HG03460 (cell line): ENCODE results near the gene EIF1AX.
"Not testable (repeated sequence)": the region's sequence is repeated elsewhere in the genome, so short reads cannot be mapped to it uniquely, and the experiment has no call there.

Experiments used
- ATAC-seq: cut with Tn5 transposase; IDR thresholded peaks from one replicate; pipeline ENCODE4 v1.9.1; 2021; ENCODE audit not compliant: unreplicated experiment

The EIF1AX gene, protein sequence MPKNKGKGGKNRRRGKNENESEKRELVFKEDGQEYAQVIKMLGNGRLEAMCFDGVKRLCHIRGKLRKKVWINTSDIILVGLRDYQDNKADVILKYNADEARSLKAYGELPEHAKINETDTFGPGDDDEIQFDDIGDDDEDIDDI

DNA sequence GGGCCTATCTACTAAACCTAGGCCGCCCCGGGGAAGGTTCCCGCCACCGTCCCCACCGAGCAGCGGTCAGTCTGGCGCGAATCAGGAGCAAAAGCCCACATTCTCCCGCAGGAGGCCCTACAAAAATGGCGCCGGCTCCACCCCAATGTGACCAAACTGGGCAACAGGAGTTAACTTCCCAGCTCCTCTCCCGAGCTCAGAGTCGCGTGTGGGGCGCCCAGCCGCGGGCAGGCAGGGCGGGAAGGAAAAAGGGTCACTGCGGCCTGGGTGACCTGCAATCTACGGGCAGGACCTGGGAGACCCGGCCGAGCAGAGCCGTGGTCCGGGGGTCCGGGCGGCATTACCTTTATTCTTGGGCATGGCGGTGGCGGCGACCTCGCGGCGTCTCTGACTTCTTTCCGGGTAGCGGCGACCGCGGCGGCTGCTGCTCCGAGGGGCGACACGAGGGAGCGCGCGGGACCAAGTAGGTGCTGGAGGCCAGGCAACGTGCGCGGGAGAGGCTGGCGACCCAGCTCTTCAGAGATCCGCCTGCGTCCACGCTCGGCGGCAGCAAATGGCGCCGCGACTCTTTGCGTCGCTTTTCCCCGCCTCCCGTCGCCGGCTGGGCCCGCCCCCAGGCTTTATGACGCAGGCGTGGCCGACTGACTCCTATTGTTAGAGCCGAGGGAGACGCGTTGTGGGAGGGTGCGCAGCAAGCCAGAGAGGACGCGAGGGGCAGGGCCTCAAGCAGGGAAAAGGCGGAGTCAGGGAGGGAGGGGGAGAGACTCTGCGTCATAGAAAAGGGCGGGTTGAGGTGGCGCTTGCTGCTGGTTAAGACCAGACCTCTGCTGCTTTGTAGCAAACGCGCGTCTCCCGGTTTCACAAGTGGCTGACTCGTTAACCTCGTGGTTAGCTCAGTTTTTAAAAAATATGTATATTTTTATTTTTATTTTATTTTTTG lies at the start of gene EIF1AX:
Gene EIF1AX, minus strand, starts transcription at position 558 of the 940 bp plus-strand sequence. Its CDS starts 198 bp downstream, at position 360.
- ATAC-seq = peak; percentile 97

DNA sequence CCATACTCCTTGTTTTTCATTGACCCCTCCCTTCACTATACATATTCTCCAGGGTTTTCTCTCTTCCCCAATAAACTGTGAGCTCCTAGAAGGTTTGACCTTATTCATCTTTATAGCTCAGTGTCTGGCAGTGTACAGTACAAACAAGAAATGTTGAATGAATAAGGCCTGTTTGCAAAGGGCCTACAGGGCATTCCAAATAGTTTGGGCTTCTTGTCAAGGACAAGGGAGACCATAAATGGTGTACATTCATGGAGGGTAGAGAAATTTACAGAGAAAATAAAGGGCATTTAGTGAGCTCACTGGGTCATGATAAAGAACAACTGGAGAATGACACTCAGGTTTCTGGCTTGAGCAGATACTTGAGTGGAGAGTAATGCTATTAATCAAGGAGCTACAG lies 47.5 kb upstream of the EIF1AX start:
- no peak for ATAC-seq

DNA sequence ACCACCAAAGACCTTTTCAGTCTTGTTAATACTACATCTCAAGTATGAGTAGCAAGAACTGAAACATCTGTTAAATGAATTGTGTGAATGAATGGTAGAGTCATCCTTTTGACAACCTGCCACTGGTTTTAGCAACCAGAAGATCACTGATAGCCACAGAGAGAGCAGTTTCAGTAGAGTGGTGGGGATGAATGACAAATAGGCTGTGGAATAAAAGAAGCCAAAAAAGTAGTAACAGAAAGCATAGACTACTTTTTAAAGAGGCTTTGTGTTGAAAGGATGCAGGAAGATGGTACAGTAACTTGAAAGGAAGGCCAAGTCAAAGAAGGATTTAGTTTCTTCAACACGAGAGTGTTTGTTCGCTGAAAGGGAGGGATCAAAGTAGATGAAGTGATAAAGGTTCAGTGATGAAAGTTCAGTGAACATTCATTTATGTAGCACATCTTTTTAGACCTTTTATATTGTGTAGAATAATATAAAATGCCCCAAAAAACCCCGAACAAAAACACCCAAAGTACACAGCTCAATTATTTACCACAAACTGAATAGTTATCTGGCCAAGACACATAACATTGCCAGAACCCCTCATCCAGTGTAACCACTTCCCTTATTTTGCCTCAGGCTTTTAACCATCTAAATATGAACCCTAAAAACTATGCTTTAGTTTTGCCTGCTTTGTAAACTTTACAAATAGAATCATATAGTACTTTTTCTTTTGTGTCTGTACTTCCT lies 40.1 kb upstream of the EIF1AX start:
- no peak for ATAC-seq

DNA sequence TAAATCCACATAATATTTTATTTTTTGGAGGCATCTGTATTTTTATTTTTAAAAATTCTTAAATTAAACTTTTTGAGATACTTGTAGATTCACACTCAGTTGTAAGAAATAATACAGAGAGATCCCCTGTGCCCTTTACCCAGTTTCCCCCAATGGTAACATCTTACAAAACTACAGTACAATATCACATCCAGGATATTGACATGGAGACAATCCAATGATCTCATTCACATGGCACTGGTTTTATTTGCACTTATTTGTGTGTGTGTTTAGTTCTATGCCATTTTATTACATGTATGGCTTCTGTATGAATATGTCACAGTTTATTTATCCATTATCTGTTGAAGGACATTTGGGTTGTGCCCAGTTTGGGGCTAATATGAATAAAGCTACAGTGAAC lies 35.5 kb upstream of the EIF1AX start:
- no peak for ATAC-seq

DNA sequence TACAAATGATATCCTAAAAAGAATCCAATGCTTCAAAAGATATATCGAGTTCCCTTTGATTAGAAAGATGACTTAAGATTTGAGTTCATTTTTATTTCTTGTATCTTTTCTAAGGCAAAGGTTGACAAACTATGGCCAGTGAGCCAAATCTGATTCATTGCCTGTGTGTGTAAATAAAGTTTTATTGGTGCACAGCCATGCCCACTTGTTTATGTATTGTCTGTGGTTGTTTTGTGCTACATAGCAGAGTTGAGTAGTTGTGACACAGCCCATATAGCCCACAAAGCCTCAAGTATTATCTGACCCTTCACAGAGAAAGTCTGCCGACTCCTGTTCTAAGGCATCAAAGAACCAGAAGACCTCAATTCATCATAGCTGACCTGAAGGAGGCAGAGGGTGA lies 32.2 kb upstream of the EIF1AX start:
- ATAC-seq = no peak

DNA sequence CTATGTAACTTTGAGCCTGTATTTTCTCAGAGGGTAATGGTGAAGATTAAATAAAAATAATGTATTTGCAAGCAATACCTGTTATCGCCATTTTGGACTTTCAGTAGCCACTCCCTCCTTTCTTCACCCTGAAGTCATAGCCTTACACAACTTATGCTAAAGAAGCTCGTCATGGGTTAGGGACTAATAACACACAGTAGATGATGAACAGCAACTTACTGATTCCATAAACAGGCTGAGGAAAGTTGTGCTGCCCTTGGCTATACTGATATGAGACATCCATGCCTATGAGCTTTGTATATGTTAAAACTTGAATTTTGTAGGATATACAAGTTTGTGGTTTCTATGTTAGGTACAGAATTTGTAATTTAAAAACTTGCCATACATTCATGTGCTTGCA lies 31.7 kb upstream of the EIF1AX start:
- no peak for ATAC-seq

DNA sequence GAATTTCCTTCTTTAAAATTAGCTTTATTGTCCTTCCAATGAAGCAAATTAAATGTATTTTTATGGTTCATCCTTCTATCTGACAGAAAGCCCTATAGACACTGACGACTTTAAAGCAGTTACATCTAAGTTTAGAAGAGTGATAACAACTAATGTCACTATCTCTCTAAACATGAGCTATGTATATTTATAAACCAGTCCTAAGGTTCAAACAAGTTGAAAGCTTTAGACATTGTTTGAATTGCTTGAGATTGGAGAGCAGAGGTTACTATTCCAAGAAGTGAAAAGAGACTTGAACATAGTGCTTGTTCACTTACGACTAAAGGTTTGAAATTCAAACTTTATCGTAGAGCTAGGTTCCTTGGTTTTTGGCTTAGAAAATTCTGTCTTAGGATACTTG lies 30.2 kb upstream of the EIF1AX start:
- ATAC-seq = no peak

DNA sequence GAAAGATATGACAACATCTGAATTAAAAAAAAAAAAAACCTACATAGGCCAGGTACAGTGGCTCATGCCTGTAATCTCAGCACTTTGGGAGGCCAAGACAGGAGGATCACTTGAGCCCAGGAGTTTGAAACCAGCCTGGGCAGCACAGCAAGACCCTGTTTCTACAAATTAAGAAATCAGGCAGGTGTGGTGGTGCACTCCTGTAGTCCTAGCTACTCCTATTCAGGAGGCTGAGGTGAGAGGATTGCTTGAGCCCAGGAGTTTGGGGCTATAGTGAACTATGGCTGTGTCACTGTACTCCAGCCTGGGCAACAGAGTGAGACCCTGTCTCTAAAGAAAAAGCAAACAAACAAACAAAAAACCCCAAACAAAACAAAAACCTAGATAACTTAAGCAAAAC lies 20.9 kb upstream of the EIF1AX start:
- ATAC-seq = not testable (repeated sequence)

DNA sequence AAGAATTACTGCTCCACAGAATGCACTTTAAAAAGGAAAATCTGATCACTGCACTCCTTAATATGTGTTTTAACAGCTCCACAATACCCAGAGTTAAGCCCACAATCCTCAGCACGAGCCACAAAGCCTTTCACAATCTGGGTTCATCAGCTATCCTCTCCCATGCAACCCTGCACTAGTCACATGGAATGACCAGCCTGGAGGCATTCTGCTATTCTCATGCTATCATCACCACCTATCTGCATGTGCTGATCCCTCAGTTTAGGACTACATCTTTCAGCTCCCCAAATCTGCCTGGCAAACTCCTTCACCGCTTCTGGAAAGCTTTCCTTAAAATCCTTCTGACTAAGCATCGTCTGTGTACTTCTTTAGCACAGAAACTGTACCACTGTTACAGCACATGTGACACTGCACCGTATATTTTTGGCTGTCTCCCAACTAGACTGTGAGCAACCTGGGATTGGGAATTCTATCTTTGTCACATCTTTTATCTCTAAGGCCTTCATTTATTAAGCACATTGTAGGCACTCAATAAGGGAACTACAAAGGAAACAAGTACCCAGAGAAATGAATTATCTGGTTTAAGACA lies 18.3 kb upstream of the EIF1AX start:
- no peak for ATAC-seq

DNA sequence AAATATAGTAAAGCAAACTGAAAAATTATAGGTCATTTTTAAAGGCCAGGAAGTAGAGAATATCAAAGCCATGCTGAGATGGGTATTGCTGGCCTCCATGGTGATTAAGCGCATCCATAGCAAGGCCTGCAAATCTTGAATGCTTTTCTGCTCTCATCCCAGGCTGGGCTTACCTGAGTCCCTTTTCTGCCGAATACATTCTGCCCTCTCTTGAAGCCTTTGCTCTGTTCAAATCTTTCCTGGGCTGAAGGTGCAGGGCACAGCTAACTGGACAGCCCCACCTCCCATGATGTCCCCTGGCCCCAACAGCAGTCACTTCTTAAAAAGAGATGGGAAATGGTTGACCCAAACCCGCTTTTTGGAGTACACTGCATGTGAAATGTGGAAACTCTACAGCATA lies 10.1 kb upstream of the EIF1AX start:
- ATAC-seq = no peak

DNA sequence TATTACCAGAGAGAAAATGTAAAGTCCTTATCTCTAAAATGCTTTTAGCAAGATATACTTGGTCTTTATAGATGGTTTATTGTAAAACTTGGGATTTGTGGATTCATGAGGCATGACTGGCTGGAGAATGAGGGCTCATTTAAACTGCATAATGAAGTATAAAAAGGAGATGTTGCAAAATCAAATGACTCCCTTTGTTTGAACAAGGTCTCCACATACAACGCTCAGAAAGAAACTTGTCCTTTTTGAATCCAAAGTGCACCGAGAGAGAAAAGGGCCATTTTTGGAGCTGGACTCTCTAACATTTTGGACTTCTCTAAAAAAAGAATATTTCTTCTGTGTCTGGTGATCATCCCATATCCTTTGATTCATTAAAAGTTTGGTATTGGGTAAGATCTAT lies 7.7 kb upstream of the EIF1AX start:
- ATAC-seq = no peak

DNA sequence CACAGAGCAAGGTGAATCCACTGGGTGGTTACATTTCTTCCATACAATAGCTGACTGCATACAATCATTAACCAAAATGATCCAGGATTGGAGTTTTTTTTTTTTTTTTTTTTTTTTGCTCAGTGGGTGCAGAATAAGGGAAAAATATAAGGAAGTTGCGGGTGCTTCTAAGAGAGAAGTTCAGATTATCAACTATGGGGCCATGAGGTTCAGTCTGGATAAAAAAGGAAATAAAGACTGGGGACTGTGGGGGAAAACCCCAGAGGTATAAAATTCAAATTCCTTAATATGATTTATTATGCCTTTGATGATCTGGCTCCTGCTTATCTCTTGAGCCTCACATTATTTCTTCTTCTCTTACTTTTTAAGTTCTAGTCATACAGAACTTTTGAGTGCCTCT lies 5.9 kb upstream of the EIF1AX start:
- ATAC-seq = no peak

DNA sequence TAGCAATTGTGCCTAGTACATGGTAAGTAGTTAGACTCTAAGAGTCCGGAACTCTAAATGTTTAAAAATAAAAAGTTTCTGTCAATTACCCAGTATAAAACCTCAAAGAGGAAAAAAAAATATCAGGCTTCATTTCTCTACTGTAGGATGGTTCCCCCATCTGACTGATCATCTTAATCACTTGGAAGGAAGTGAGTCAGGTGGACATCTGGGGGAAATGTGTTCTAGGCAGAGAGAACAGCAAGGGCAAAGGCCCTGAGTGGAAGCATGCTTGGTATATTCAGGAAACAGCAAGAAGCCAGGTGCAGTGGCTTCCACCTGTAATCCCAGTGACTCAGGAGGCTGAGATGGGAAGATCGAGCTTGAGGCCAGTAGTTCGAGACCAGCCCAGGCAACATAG lies 2.9 kb upstream of the EIF1AX start:
- no peak for ATAC-seq

DNA sequence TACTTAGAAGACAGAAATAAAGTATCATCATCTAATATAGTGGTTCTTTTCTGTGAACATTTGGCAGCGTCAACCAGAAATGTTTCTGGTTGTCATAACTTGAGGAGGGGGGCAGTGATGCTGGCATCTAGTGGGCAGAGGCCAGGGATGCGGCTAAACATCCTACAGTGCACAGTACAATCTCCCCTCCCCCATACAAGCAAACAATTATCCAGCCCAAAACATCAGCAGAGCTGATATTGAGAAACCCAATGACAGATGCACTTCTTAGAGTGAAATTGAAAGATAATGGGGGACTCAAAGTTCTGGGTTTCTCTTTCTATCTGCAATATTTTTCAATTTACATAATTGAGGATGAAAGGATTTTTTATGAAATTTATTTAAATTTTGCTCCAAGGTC lies 1.9 kb upstream of the EIF1AX start:
- no peak for ATAC-seq

DNA sequence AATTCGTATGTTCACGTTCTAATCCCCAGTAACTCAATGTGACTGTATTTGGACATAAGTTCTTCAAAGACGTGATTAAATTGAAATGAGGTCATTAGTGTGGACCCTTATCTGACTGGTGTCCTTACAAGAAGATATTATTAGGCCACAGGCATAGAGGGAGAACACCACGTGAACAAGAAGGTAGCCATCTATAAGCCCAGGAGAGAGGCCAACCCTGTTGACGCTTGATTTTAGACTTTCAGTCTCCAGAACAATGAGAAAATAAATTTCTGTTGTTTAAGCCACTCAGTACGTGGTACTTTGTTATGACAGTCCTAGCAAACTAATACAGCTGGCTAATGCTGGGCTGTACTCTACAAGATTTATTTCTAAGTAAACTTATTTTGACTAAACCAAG lies 1.5 kb upstream of the EIF1AX start:
- ATAC-seq = no peak

DNA sequence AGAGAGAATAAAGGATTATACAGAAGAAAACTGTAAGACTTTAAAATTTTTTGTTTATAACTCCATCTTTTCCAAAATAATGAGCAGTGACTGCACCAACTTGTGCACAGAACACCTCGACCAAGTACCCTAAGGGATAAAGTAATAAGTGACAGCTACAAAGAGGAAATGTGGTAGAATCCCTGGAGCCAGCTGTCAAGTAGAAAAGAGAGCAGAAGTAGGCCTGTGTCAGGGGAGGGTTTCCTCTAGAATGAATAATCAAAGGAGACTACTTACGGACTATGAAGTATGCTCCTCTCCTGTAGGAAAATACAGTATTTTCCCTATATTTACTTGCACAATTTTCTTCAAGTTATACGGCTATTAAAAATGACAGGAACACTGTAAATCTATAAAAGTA lies 1.2 kb downstream of the EIF1AX start:
- no peak for ATAC-seq

DNA sequence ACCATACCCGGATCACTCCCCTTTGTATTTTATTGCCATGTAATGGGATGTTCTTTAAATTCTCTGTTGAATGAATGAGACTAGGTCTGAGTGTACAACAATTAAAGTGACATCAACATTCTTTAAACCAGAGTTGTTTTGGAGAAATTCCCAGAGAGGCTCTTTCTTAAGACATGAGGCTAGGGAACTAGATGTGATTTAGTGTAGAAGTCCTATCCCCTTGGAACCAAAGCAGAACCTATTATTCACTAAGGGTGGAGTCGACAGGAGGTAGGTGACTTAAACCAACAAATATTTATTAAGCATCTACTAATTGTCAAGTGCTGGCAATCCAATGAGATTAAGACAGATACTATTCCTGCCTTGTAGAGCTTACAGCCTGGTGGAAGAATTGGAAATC lies 1.7 kb downstream of the EIF1AX start:
- no peak for ATAC-seq

DNA sequence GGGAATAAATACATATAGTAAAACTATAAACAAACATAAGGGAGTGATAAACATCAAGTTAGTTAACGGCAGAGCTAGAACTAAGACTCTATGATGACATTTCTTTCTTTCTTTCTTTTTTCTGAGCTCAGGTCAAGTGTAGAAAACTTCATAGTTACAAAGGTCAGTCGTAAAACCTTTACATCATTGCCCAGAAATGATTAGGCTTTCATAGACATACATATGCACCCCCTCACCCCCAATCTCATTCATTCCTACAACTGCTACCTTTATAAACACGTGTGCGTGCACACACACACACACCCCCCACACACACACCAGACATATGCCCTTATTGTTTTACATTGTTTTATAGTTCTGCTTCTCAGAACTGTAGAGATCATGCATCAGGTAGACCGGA lies 5.7 kb downstream of the EIF1AX start:
- ATAC-seq = no peak

DNA sequence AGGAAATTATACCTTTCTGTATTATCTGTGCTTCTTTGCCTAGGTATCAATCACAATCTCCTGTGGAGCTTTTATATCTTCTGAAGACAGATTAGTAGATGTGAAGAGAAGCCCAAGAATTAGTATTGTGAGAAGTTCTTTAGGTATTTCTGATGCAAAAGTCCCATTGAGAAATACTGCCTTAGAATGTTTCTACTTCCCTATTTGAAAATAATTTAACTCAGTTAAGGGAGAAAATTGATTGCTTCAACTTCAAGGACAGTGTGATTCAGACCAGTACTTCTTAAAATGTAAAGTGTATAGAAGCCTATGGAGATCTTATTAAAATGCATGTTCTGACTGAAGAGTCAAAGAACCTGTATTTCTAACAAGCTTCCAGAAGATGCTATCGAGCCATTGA lies 9.0 kb downstream of the EIF1AX start:
- no peak for ATAC-seq

DNA sequence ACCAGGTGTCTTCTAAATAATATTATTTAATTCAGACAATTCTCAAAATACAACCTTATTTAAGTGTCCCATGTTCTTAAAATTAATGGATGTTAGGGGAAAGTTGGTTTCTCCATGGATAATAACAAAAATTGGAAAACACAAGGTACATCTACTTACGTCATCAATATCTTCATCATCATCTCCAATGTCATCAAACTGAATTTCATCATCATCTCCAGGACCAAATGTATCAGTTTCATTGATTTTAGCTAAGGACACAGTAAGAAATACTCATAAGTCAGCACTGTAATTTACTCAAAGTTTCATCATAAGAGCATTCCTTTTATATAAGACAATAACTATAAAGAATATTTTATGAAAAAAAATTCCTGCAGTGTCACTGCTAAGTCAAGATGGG lies 11.3 kb downstream of the EIF1AX start:
- ATAC-seq = no peak

DNA sequence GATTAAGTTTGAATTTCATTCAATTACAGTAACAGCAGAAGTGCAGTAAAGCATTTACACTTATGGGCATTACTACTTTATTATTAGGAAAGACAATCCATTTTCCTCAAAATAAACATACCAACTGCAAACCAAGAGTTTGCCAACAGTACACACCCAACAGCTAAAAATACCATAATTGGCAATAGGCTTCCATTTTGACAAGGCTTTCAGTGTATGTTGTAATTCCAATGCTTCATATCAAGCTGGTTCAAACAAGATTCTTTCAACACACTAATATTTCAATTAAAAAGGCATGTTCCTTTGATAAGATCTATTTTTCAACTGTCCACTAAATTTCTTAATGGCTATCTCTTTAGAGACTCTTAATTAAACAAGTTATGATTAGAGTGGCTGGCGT lies 12.1 kb downstream of the EIF1AX start:
- ATAC-seq = no peak

DNA sequence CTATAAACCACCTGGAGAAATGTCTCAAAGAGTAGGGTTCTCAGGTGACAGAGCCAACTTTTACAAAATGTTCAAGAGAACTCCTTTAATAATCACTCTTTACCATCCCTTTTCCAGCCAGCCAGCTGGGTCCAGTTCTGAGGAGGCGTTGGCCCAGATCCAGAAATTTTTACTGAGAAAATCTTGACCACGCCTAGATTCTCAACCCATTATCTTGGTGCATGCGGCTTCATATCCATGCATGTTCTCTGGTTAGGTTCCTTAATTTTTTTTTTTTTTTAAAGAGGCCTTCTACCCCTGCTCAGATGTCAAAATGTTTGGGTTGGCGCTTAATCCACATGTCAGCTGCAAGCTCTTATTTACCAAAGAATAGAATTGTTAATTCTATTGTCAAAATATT lies 13.0 kb downstream of the EIF1AX start:
- ATAC-seq = no peak
